HCT116 (cell line): Measurements from ENCODE around the gene SRRD. TPM values are rescaled to one million over a fixed set of nuclear protein-coding genes. Genes with fewer than 3 reads are reported as not detected.

Experiments
- ATAC-seq: fragments of 200-7000 bp; cut with Tn5 transposase; 2 replicates; pipeline ENCODE4 v1.9.1; 2020; ENCODE audit warnings: mild to moderate bottlenecking, moderate library complexity
- BruUV-seq: library from RNA; stranded (reverse); fragments of 400-500 nt; replicated peaks from 2 replicates; lab custom pipeline; 2021; lab: Mats Ljungman, UMichigan
- CTCF ChIA-PET: fragments of 300-600 bp; sonication (Branson Sonifier 250); formaldehyde crosslinking; loops from one replicate; lab custom pipeline; 2021; ENCODE audit warnings: antibody characterized with exemption; lab: Charles Lee
- POLR2A ChIA-PET: fragments of 300-600, 350-600 bp; sonication (Branson Sonifier 250); formaldehyde crosslinking; loops from one replicate; lab custom pipeline; 2021; ENCODE audit warnings: antibody characterized with exemption; lab: Charles Lee
- RAD21 ChIA-PET, 2 experiments: fragments of 300-600 bp; sonication (Branson Sonifier 250); formaldehyde crosslinking; loops; one replicate each; lab custom pipeline; 2023; ENCODE audit warnings: low total read pairs in 2 of 2; ENCODE audit not compliant: uncharacterized antibody in 2 of 2, unreplicated experiment in 2 of 2, low non-redundant PET in 1 of 2; lab: Charles Lee
- DNase-seq: peaks from one replicate; pipeline ENCODE4 v3.0.0-alpha.2; 2010; ENCODE audit warnings: low read depth, low spot score
- H2AFZ ChIP-seq: fragments of 200-600 bp; shearing (Covaris generic), sonication (generic); 2 replicates; pipeline ENCODE4 v1.6.1; 2017; ENCODE audit warnings: low read depth, mixed run types, mixed read lengths, antibody characterized with exemption, low read length; ENCODE audit not compliant: poor library complexity, severe bottlenecking
- H3K27ac ChIP-seq: 2 replicates; pipeline ENCODE4 v1.5.1; 2012; ENCODE audit warnings: low read depth, low read length
- H3K27me3 ChIP-seq: fragments of 200-600 bp; sonication (generic); 2 replicates; pipeline ENCODE4 v1.6.1; 2016; ENCODE audit warnings: mixed run types, low read length, mixed read lengths; ENCODE audit not compliant: insufficient read depth
- H3K36me3 ChIP-seq, 2 experiments: fragments of 200-500 bp in 1 of 2; fragments of 200-600 bp in 1 of 2; sonication (Bioruptor generic) in 1 of 2; sonication (generic) in 1 of 2; 2 replicates each; pipeline versions ENCODE4 v1.5.1 to v1.6.1; 2014 to 2016; ENCODE audit warnings: low read length in 2 of 2, inconsistent platforms in 1 of 2, mixed read lengths in 1 of 2, mixed run types in 1 of 2; ENCODE audit not compliant: insufficient read depth in 2 of 2, control insufficient read depth in 1 of 2
- H3K4me1 ChIP-seq, 2 experiments: fragments of 200-600 bp in 1 of 2; sonication (generic) in 1 of 2; 2 replicates each; pipeline versions ENCODE4 v1.5.1 to v1.6.1; 2012 to 2017; ENCODE audit warnings: low read length in 2 of 2, inconsistent platforms in 1 of 2, mild to moderate bottlenecking in 1 of 2, mixed read lengths in 1 of 2, mixed run types in 1 of 2, moderate library complexity in 1 of 2; ENCODE audit not compliant: insufficient read depth in 2 of 2, control insufficient read depth in 1 of 2
- H3K4me2 ChIP-seq: fragments of 200-600 bp; sonication (generic); 2 replicates; pipeline ENCODE4 v1.6.1; 2017; ENCODE audit warnings: mixed run types, low read length, mixed read lengths
- H3K4me3 ChIP-seq, 2 experiments: fragments of 200-600 bp in 1 of 2; sonication (generic) in 1 of 2; replicated peaks in 1 of 2; 2 replicates each; pipeline ENCODE4 v1.5.1; 2011 to 2016; ENCODE audit warnings: low read length in 2 of 2, control low read depth in 1 of 2, low read depth in 1 of 2, mild to moderate bottlenecking in 1 of 2, mixed read lengths in 1 of 2, mixed run types in 1 of 2
- H3K79me2 ChIP-seq: fragments of 200-600 bp; sonication (generic); 2 replicates; pipeline ENCODE4 v1.6.1; 2017; ENCODE audit warnings: mild to moderate bottlenecking, mixed run types, low read length, moderate library complexity, mixed read lengths; ENCODE audit not compliant: insufficient read depth
- H3K9ac ChIP-seq: fragments of 200-600 bp; sonication (generic); 2 replicates; pipeline ENCODE4 v1.6.1; 2016; ENCODE audit warnings: low read length, mixed read lengths
- H3K9me2 ChIP-seq: fragments of 200-600 bp; sonication (generic), shearing (Covaris generic); 2 replicates; pipeline ENCODE4 v1.6.1; 2017; ENCODE audit warnings: mixed run types, mild to moderate bottlenecking, moderate library complexity; ENCODE audit not compliant: insufficient read depth
- H3K9me3 ChIP-seq, 2 experiments: fragments of 200-500 bp in 1 of 2; fragments of 200-600 bp in 1 of 2; sonication (Bioruptor generic) in 1 of 2; sonication (generic) in 1 of 2; 2 replicates each; pipeline ENCODE4 v1.6.1; 2014 to 2017; ENCODE audit warnings: low read length in 2 of 2, mixed read lengths in 2 of 2, inconsistent platforms in 1 of 2, low read depth in 1 of 2, mild to moderate bottlenecking in 1 of 2, mixed run types in 1 of 2, moderate library complexity in 1 of 2; ENCODE audit not compliant: control insufficient read depth in 1 of 2, insufficient read depth in 1 of 2
- H4K20me1 ChIP-seq: fragments of 200-600 bp; sonication (generic), shearing (Covaris generic); 2 replicates; pipeline ENCODE4 v1.6.1; 2017; ENCODE audit warnings: mixed run types, mild to moderate bottlenecking, moderate library complexity; ENCODE audit not compliant: insufficient read depth
- CBX3 ChIP-seq: IDR thresholded peaks from 2 replicates; pipeline ENCODE4 v1.6.1; 2012; ENCODE audit warnings: low read depth
- EGR1 ChIP-seq: IDR thresholded peaks from 2 replicates; pipeline ENCODE4 v1.6.1; 2012; ENCODE audit warnings: low read depth
- ELF1 ChIP-seq: IDR thresholded peaks from 2 replicates; pipeline ENCODE4 v1.6.1; 2012; ENCODE audit warnings: low read depth, borderline replicate concordance
- FOSL1 ChIP-seq: IDR thresholded peaks from 2 replicates; pipeline ENCODE4 v1.6.1; 2012; ENCODE audit warnings: low read depth
- RAD21 ChIP-seq: IDR thresholded peaks from 2 replicates; pipeline ENCODE4 v1.6.1; 2012; ENCODE audit warnings: low read depth, mild to moderate bottlenecking
- SIN3A ChIP-seq: IDR thresholded peaks from 2 replicates; pipeline ENCODE4 v1.6.1; 2012; ENCODE audit warnings: low read depth
- intact Hi-C: fragments of 100-400 bp; cut with micrococcal nuclease; formaldehyde crosslinking; loops from 2 replicates; pipeline ENCODE4 v1.10.0; 2022
- total RNA-seq: library from RNA; stranded (reverse); gene quantifications from one replicate; pipeline ENCODE4 v1.2.1, GENCODE V29; 2021; ENCODE audit not compliant: unreplicated experiment
- TF ChIP-seq, protein P1 (sequence below), 3 experiments: fragments of 200-600 bp in 1 of 3; sonication (generic) in 1 of 3; IDR thresholded peaks in 2 of 3; conservative IDR thresholded peaks in 1 of 3; 2 replicates each; pipeline ENCODE4 v1.5.1; 2012 to 2017; ENCODE audit warnings: low read depth in 2 of 3, low read length in 2 of 3, antibody characterized with exemption in 1 of 3, borderline replicate concordance in 1 of 3, control low read depth in 1 of 3, mild to moderate bottlenecking in 1 of 3, mixed read lengths in 1 of 3, mixed run types in 1 of 3, moderate library complexity in 1 of 3; ENCODE audit not compliant: insufficient read depth in 1 of 3
- TF ChIP-seq, protein P2 (sequence below): IDR thresholded peaks from 2 replicates; pipeline ENCODE4 v1.6.1; 2011; ENCODE audit warnings: mild to moderate bottlenecking, low read length, moderate library complexity; ENCODE audit not compliant: insufficient replicate concordance; ENCODE audit errors: extremely low read depth

The SRRD gene
- total RNA-seq, 1 experiment from 2014 or later: 30.4 TPM

DNA sequence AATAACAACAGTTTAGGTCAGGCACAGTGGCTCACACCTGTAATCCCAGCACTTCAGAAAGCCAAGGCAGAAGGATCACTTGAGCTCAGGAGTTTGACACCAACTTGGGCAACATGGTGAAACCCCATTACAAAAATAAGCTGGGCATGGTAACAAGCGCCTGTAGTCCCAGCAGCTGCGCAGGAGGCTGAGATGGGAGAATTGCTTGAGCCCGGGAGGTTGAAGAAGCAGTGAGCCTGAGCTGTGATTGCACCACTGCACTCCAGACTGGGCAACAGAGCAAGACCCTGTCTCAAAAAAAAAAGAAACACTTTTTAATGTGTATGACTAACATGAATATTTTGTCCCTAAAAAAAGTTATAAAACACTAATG lies 53.1 kb downstream of the SRRD start:
- no peak overlapping the region for H3K9ac ChIP-seq
- no peaks in the 10 kb centered on the region for H3K79me2 ChIP-seq
- no peak for ATAC-seq
- BruUV-seq: no TSS peak
- H3K27me3 ChIP-seq: no peaks in the 10 kb centered on the region
- no peak overlapping the region for H3K27ac ChIP-seq
- no peak overlapping the region for H2AFZ ChIP-seq
- no peak for DNase-seq
- ChIA-PET POLR2A (no interaction called here), RAD21 (no interaction called here), CTCF (no interaction called here)
- H3K9me2 ChIP-seq: no peaks in the 10 kb centered on the region
- H3K9me3 ChIP-seq: no peaks in the 10 kb centered on the region
- H3K4me2 ChIP-seq: no peak overlapping the region
- H3K4me1 ChIP-seq: no peaks in the 10 kb centered on the region
- intact Hi-C loops: no loop called here
- no peak overlapping the region for H3K4me3 ChIP-seq
- H4K20me1 ChIP-seq: no peaks in the 10 kb centered on the region
- H3K36me3 ChIP-seq: no peaks in the 10 kb centered on the region; a peak in 2 of 4 replicates
- TF ChIP-seq FOSL1 (no peak), SIN3A (no peak), EGR1 (no peak), RAD21 (no peak), ELF1 (no peak), CBX3 (no peak)
- TF ChIP-seq, protein P1, sequence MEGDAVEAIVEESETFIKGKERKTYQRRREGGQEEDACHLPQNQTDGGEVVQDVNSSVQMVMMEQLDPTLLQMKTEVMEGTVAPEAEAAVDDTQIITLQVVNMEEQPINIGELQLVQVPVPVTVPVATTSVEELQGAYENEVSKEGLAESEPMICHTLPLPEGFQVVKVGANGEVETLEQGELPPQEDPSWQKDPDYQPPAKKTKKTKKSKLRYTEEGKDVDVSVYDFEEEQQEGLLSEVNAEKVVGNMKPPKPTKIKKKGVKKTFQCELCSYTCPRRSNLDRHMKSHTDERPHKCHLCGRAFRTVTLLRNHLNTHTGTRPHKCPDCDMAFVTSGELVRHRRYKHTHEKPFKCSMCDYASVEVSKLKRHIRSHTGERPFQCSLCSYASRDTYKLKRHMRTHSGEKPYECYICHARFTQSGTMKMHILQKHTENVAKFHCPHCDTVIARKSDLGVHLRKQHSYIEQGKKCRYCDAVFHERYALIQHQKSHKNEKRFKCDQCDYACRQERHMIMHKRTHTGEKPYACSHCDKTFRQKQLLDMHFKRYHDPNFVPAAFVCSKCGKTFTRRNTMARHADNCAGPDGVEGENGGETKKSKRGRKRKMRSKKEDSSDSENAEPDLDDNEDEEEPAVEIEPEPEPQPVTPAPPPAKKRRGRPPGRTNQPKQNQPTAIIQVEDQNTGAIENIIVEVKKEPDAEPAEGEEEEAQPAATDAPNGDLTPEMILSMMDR (IDR thresholded peaks at IDR 0.05 in 2 of 3, conservative IDR thresholded peaks at IDR 0.05 in 1 of 3; ENCODE audit: borderline replicate concordance in 1 of 3, insufficient read depth in 1 of 3, low read depth in 2 of 3, low read length in 2 of 3): no peak
- TF ChIP-seq, protein P2, sequence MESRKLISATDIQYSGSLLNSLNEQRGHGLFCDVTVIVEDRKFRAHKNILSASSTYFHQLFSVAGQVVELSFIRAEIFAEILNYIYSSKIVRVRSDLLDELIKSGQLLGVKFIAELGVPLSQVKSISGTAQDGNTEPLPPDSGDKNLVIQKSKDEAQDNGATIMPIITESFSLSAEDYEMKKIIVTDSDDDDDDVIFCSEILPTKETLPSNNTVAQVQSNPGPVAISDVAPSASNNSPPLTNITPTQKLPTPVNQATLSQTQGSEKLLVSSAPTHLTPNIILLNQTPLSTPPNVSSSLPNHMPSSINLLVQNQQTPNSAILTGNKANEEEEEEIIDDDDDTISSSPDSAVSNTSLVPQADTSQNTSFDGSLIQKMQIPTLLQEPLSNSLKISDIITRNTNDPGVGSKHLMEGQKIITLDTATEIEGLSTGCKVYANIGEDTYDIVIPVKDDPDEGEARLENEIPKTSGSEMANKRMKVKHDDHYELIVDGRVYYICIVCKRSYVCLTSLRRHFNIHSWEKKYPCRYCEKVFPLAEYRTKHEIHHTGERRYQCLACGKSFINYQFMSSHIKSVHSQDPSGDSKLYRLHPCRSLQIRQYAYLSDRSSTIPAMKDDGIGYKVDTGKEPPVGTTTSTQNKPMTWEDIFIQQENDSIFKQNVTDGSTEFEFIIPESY: no peak
